ENCODE measurements around the gene MAP7D3. TPM values are rescaled to one million over a fixed set of nuclear protein-coding genes. Genes with fewer than 3 reads are reported as not detected.

The MAP7D3 gene
- total and polyA plus RNA-seq, 2 of the 8 experiments (the other 6 are each of a cell fraction or from before 2014, with no cell fraction given), result 4.8 to 19.6 TPM

DNA sequence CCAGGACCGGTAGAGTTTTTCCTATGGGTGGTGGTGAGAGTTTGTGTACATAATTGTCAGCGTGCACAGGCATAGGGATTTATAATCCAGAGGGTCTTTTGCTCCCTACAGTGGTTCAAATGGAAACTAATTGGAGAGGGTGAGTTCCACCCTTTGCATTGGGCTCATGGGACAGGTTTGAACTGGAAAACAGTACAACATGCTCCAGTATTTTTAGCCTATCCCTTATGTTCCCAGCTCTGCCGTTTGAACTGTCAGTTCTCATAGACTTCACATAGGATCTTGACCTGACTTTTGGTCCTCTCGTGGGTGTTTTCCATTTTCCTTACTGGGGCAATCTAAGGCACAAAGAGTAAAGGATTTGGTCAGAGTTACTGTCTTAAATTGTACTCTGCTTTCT, 72.1 kb downstream of the MAP7D3 start (continued):
- TF ChIP-seq, protein P1, sequence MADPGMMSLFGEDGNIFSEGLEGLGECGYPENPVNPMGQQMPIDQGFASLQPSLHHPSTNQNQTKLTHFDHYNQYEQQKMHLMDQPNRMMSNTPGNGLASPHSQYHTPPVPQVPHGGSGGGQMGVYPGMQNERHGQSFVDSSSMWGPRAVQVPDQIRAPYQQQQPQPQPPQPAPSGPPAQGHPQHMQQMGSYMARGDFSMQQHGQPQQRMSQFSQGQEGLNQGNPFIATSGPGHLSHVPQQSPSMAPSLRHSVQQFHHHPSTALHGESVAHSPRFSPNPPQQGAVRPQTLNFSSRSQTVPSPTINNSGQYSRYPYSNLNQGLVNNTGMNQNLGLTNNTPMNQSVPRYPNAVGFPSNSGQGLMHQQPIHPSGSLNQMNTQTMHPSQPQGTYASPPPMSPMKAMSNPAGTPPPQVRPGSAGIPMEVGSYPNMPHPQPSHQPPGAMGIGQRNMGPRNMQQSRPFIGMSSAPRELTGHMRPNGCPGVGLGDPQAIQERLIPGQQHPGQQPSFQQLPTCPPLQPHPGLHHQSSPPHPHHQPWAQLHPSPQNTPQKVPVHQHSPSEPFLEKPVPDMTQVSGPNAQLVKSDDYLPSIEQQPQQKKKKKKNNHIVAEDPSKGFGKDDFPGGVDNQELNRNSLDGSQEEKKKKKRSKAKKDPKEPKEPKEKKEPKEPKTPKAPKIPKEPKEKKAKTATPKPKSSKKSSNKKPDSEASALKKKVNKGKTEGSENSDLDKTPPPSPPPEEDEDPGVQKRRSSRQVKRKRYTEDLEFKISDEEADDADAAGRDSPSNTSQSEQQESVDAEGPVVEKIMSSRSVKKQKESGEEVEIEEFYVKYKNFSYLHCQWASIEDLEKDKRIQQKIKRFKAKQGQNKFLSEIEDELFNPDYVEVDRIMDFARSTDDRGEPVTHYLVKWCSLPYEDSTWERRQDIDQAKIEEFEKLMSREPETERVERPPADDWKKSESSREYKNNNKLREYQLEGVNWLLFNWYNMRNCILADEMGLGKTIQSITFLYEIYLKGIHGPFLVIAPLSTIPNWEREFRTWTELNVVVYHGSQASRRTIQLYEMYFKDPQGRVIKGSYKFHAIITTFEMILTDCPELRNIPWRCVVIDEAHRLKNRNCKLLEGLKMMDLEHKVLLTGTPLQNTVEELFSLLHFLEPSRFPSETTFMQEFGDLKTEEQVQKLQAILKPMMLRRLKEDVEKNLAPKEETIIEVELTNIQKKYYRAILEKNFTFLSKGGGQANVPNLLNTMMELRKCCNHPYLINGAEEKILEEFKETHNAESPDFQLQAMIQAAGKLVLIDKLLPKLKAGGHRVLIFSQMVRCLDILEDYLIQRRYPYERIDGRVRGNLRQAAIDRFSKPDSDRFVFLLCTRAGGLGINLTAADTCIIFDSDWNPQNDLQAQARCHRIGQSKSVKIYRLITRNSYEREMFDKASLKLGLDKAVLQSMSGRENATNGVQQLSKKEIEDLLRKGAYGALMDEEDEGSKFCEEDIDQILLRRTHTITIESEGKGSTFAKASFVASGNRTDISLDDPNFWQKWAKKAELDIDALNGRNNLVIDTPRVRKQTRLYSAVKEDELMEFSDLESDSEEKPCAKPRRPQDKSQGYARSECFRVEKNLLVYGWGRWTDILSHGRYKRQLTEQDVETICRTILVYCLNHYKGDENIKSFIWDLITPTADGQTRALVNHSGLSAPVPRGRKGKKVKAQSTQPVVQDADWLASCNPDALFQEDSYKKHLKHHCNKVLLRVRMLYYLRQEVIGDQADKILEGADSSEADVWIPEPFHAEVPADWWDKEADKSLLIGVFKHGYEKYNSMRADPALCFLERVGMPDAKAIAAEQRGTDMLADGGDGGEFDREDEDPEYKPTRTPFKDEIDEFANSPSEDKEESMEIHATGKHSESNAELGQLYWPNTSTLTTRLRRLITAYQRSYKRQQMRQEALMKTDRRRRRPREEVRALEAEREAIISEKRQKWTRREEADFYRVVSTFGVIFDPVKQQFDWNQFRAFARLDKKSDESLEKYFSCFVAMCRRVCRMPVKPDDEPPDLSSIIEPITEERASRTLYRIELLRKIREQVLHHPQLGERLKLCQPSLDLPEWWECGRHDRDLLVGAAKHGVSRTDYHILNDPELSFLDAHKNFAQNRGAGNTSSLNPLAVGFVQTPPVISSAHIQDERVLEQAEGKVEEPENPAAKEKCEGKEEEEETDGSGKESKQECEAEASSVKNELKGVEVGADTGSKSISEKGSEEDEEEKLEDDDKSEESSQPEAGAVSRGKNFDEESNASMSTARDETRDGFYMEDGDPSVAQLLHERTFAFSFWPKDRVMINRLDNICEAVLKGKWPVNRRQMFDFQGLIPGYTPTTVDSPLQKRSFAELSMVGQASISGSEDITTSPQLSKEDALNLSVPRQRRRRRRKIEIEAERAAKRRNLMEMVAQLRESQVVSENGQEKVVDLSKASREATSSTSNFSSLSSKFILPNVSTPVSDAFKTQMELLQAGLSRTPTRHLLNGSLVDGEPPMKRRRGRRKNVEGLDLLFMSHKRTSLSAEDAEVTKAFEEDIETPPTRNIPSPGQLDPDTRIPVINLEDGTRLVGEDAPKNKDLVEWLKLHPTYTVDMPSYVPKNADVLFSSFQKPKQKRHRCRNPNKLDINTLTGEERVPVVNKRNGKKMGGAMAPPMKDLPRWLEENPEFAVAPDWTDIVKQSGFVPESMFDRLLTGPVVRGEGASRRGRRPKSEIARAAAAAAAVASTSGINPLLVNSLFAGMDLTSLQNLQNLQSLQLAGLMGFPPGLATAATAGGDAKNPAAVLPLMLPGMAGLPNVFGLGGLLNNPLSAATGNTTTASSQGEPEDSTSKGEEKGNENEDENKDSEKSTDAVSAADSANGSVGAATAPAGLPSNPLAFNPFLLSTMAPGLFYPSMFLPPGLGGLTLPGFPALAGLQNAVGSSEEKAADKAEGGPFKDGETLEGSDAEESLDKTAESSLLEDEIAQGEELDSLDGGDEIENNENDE (IDR thresholded peaks at IDR 0.05; ENCODE audit: insufficient replicate concordance, low read length), result no peak
- TF ChIP-seq, protein P2, sequence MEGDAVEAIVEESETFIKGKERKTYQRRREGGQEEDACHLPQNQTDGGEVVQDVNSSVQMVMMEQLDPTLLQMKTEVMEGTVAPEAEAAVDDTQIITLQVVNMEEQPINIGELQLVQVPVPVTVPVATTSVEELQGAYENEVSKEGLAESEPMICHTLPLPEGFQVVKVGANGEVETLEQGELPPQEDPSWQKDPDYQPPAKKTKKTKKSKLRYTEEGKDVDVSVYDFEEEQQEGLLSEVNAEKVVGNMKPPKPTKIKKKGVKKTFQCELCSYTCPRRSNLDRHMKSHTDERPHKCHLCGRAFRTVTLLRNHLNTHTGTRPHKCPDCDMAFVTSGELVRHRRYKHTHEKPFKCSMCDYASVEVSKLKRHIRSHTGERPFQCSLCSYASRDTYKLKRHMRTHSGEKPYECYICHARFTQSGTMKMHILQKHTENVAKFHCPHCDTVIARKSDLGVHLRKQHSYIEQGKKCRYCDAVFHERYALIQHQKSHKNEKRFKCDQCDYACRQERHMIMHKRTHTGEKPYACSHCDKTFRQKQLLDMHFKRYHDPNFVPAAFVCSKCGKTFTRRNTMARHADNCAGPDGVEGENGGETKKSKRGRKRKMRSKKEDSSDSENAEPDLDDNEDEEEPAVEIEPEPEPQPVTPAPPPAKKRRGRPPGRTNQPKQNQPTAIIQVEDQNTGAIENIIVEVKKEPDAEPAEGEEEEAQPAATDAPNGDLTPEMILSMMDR (IDR thresholded peaks at IDR 0.05; ENCODE audit: control extremely low read depth in 1 of 3, insufficient read depth in 1 of 3, low read depth in 1 of 3, low read length in 3 of 3), result no peak
- no peak for TF ChIP-seq FOSL1 (IDR thresholded peaks at IDR 0.05; ENCODE audit: insufficient read depth, low read depth, low read length)
